GM18507 (cell line): ENCODE results near the gene ADAMTS2.

Source experiments
- DNase-seq: peaks from one replicate; pipeline ENCODE4 v3.0.0; 2011; ENCODE audit warnings: low read depth; ENCODE audit not compliant: insufficient read length; ENCODE audit errors: extremely low spot score
- FAIRE-seq: peaks from 2 replicates; lab custom pipeline; 2011; peaks lifted over from hg19 to GRCh38; lab: Jason Lieb, UNC

ADAMTS2 gene

GRCh38 chr5:179346401-179346800 is 1.1 kb upstream of the ADAMTS2 start:
- FAIRE-seq (no peak), DNase-seq (no peak)

GRCh38 chr5:179345183-179345432 is 153 bp downstream of the ADAMTS2 start:
- no peak for FAIRE-seq
- no peak for DNase-seq

DNA sequence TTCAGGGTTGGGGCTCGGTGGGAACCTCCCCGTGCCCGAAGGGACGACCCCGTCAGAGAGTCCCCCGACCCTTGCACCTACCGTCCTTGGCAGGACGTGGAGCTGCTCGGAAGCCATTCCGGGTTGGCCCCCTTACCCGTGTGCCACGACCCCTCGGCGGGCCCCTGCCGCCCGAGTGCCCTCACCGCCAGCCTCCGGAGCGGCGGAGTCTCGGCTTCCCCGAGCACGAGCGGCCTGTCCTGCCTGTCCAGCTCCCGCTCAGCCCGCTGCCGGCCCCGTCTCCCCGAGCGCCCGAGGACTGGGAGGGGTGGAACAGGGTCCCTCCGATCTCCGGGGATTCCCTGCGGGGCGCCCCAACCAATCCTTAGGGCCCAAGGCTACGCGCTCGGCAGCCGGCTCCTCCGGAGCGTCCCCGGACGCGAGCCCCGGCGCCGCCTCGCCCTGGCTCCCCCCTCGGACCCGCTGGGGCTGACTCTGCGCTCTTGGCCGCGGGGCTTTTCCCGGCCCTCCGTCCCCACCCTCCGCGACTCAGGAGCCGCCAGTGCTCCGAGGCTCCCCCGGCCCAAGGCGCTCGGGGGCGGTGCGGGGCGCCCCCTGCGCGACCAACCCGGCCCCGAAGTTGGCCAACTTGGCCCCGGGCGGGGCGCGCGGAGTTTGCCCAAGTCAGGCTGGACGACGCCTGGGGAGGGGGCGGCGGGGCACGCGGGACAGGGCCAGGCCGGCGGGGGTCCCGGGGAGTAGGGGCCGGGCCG is 654 bp downstream of the ADAMTS2 start:
- DNase-seq (no peak), FAIRE-seq (no peak)

DNA sequence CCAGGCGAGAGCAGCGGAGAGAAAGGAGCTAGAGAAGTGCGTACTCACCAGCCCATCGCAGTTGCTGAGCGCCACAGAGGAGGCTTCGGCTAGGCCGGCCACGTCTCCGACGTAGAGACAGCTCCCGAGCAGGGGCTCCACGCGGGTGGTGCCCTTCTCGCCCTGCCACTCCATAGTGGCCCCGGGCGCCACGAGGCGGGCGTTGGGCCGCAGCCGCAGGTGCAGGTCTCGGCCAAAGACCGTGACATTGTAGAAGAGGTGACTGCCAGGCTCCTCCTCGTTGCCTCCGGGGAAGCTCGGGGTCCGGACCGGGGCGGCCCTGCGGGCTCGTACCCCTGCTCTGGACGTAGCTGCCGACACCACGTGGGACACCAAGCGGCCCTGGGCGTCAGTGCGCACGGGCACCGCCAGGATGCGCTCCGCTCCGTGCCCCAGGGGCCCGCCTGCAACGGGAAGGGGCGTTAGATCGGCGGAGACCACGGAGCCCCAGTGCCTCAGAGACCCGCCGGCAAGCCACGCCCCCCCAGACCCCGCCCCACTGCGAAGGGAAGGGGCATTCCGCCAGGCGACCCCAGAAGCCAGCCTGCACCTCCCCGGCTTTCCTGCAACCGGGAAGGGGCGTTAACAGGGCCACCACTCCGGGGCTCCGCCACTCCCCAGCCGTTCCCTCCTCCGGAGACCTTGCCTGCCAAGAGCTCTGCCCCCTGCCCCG is 1.4 kb downstream of the ADAMTS2 start:
- FAIRE-seq = no peak
- no peak for DNase-seq

DNA sequence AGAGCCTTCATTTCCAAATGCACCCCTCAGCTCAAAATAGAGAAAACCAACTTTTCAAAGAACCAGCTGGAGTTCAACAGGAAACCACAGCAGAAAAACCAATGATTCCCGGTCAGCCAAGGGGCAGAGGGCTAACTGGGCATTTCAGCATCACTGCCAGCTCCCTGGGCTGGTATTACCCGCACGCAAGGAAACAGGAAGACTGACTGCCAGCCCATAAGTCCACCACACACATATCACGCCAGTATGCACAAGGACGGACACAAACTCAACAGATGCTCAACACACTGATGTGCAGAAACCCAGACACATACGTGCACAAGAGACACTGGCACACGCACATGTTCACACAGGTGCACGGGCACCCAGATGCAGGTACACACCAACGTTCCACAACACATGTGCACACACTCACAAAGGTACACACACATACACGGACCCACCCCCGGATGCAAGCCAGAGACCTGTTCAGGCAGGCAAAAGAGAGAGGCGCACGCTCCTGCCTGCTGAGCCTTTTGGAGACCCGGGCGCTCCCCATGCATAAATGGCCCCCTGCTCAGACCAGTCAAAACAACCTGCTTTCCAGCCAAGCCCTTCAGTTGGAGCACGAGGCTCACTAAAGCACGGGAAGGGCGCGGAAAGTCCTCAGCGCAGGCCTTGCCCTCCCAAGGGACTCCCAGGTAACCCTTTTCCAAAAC is 2.1 kb downstream of the ADAMTS2 start:
- no peak for DNase-seq
- FAIRE-seq = no peak

DNA sequence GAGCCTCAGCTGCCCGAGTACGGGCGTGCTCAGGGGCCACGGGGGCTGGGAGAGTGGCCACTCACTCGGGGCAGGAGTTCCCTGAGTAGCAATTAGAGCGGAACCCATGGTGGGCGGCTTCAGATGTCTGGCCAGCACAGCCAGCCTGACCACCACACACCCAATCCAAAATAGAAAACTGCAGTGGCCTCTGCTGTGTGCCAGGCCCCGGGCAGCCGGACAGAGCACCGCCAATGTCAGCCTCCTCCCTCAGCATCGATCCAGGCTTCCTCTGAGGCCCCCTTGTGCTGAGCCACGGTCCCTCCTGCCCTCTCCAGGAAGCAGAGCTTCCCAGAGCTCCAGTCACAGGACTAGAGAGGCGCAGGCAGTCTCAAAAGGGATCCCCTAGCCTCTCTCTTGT is 2.7 kb downstream of the ADAMTS2 start:
- FAIRE-seq (no peak), DNase-seq (no peak)

- no peak for FAIRE-seq
These were observed 4.8 kb downstream of the ADAMTS2 start for GRCh38 chr5:179340465-179340864.

DNA sequence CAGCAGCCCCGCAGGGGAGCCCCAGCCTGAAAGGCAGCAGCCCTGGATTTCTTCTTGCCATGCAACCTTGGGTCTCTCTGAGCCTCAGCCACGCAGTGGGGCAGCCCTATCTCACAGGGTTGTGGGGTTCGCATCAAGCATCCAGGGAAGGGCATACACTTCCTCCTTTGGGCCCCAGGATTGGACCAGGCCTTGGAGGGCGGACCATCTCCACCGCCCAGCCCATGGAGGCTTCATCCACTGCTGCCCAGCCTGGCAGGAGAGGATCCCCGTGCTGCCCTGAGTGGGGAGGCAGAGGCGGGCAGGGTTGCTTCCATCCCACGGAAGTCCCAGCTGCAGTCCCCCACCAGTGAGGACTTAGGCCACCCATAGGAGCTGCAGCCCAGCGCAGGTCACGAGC is 5.3 kb downstream of the ADAMTS2 start:
- DNase-seq (no peak), FAIRE-seq (no peak)

More at GRCh38 chr5:179340465-179340864, 4.8 kb downstream of the ADAMTS2 start:
- DNase-seq = no peak

DNA sequence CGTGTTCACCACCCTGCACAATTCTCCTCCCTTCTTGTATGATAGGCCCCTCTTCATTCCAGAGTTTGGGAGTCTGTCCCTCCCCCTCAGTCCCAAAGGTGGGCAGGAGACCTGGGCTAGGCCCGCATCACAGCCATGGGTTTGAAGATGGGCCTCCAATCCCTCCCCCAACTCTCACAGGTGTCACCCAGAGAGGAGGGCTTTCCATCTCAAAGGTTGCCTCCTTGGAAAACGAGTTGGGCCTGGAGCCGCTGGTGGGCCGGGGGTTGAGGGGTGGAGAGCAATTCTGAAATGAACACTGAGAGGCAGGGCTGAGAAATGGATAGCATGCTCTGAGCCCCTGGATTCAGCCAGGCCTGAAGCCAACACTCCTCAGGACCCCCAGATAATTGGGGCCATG is 6.2 kb downstream of the ADAMTS2 start:
- FAIRE-seq (no peak), DNase-seq (no peak)

GRCh38 chr5:179337796-179338676 is 7.2 kb downstream of the ADAMTS2 start:
- no peak for DNase-seq
- FAIRE-seq = no peak

GRCh38 chr5:179336871-179337795 is 8.1 kb downstream of the ADAMTS2 start:
- FAIRE-seq (no peak), DNase-seq (no peak)

DNA sequence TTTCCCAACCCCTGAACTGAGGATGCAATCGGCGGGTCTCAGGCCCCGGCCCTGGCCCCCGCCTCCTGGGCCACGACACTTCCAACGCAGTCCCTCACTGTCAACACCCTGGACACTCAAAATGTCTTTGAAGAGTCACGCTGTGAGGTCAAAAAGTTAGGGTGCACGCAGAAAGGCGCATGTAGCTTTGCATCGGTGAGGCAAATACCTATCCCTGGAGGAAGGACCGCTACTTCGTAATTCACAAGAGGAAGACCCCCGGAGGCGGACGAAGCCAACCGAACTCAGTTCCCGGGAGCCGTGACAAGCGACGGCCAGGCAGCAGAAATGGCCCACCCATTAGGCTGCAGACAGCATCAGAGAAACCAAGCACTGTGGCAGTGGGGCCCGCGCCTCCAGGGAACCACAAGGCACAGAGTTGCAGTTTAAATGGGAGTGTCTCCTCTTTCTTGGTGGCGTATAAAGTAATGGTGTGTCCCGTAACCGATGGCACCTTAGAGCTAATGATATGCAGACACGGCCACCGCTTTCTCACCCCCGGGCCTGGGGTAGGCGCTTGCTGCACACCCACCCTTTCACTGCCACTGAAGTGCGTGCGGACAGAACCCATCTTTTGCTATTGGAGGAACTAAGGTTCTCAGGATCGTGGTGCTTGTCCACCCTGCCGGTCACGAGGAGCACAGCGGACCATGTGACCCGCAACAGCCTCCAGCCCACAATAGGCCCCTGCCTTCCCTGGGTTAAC is 9.0 kb downstream of the ADAMTS2 start:
- DNase-seq (no peak), FAIRE-seq (no peak)

DNA sequence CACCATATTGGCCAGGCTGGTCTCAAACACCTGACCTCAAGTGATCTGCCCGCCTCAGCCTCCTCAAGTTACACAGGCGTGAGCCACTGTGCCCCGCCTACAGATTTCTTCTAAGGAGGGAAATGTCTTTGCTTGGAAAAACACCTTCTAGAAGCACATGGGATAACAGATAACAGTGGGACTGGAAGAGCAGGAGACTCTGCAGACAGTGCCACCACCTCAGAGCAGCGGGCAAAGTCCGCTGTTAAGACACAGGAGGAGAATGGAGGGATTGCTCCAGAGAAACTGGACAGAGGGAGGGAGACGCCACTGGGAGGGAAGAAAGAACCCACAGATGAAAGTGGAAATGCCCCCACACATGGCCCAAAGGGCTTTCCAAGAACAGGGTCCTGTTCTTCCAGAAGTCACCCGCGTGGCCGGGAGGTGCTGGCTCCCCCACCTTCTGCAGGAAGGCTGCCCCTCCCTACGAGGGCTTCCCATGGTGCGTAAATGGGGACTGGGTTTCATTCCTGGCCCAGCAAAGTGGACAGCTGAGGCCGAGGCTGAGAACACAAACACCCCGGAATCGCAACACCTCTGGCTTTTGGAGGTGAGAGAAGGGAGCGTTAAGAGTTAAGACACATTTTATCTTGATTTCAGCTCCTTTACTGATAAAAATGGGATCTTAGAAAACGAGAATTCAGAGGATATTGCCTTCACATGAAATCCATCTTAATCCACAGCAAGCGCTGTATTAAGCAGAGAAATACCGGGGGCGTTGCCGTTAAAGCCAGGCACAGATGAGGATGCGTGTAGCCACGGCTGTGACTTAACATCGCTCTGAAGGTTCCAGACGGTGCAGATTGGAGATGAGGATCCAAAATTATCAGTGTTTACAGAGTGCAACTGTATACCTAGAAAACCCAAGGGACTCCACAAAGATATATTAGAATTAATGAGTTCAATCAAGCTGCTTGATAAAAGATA is 11.2 kb downstream of the ADAMTS2 start:
- no peak for DNase-seq
- no peak for FAIRE-seq

DNA sequence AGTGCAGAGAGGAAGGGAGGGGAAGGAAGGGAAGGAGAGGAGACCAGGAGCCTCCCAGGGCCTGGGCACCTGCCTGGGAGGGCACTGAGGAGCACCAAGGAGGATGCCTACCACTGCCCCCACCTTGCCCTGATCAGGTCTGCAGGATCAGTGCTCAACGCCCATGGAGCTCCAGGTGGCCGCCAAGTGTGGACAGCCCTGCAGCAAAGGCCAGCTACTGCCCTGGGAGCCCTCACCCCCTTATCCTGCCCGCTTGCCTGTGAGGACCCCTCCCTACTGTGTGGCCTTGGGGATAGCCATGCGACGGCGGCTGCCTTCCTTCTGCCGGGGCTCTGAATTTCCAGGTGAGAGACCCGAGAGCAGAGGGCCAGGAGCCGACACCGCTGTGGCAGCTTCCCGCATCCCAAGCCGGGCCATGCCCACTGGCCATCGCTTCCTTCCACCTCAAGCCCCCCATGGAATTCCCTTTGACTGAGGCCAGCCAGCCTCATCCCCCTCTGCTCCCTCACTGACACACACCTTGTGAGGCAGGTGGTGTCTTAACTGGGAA is 12.4 kb downstream of the ADAMTS2 start:
- DNase-seq = no peak
- no peak for FAIRE-seq

DNA sequence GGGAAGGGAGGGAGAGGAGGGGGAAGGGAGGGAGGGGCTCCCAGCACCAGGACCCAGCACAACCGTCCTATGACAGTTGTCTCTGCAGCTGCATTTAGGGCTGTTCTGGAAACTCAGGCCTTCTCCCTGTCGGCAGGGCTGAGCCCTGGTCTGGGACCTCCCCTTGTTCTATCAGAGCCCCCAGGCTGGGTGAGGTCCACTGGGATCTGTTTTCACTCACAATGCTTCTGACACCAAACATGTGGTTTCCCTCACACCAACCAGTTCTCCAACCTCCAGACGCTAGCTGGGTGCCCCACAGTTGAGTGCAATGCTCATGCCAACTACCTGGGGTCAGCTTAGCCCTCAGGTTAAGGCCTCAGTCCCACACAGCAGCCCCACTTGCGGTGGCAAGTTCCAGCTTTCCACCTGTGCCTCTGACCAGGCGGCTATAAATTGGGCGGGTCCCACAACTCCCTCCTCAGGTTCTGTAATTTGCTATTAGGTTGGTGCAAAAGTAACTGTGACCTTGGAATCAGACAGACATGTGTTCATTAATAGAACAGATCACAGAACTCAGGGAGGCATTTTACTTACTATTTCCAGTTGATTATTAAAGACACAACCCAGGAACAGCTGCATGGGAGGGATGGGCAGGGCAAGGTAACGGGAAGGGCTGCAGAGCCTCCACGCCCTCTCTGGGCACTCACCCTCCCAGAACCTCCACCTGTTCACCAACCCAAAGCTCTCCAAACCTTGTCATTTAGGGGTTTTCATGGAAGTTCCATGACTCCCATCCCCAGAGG is 13.5 kb downstream of the ADAMTS2 start:
- FAIRE-seq (no peak), DNase-seq (no peak)

GRCh38 chr5:179330186-179330900 is 14.9 kb downstream of the ADAMTS2 start:
- DNase-seq (no peak), FAIRE-seq (no peak)
